ENCODE measurements around the gene LRRC75B.
"Not testable (repeated sequence)": the region's sequence is repeated elsewhere in the genome, so short reads cannot be mapped to it uniquely, and the experiment has no call there.

The LRRC75B gene, protein sequence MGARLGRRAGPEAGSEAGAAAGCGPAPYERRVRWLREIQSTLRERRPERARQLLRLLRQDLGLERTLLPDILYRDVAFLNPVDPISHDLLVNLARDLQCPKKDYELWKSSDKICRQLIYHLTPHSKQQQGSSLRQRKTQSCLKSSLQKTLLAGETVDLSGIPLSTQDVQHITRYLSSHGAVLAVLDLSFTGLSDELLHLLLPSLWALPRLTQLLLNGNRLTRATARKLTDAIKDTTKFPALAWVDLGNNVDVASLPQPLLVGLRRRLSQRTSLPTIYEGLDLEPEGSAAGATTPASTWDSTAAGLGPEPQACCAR

DNA sequence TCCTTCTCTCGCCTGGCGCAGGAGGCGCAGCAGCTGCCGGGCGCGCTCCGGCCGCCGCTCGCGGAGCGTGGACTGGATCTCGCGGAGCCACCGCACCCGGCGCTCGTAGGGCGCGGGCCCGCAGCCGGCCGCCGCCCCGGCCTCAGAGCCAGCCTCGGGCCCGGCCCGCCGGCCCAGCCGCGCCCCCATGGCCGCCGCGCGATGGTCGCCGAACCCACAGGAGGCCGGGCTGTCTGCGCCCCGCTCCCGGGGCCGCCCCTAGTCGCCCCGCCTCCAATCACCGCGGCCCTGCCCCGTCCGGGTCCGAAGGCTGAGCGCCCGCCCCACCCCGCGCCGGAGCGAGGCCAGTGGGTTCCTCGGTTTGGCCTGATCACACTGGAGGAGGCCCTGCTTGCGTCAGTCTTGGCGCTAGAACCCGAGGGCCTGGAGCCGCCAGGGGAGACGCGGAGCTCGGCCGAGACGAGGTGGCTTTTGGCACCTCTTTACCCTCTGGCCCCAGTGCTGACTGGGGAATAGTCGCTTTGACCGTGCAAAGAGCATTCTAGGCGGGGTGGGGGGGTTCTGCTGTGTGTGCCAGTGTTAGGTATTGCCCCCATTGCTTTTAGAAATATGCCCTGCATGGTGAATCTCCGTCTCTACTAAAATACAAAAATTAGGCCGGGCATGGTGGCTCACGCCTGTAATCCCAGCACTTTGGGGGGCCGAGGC lies at the start of gene LRRC75B:
Gene LRRC75B (minus strand): TSS at position 223 of the 708 bp plus-strand sequence. CDS start 34 bp downstream, at position 189.
- Histone ChIP-seq H3K9ac (ENCODE audit: low read length) (peak within 1 kb of the TSS; percentile 77), H3K9me3 (ENCODE audit: control insufficient read depth, low read length) (no peaks in the 10 kb centered on the region), H3K36me3 (ENCODE audit: control insufficient read depth, insufficient read depth, low read length) (no peaks in the 10 kb centered on the region), H3K4me1 (ENCODE audit: control insufficient read depth, insufficient read depth, low read length) (peaks cover 46% of the 10 kb centered on the region), H3K4me3 (ENCODE audit: low read length) (peak within 1 kb of the TSS; percentile 56), H3K27me3 (ENCODE audit: control insufficient read depth, insufficient read depth, low read length) (no peaks in the 10 kb centered on the region)

DNA sequence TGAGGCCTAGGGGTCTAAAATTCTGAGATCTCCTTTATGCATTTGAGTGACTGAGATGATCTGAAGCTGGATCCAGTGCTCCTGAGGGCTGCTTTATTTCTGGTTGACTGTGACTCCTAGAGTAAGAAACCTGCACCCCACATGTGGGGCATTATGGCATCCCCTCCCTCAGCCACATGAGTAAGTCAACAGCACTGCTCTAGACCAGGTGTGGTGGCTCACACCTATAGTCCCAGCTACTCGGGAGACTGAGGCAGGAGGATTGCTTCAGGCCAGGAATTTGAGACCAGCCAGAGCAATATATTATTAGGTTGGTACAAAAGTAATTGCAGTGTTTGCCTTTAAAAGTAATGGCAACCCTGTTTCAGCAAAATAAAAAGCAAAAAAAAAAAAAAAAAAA lies 49.4 kb upstream of the LRRC75B start:
- H3K9me3 ChIP-seq (ENCODE audit: control insufficient read depth, low read length); H3K27me3 ChIP-seq (ENCODE audit: control insufficient read depth, insufficient read depth, low read length); H3K4me3 ChIP-seq (ENCODE audit: low read length); H3K4me1 ChIP-seq (ENCODE audit: control insufficient read depth, insufficient read depth, low read length); H3K36me3 ChIP-seq (ENCODE audit: control insufficient read depth, insufficient read depth, low read length); H3K9ac ChIP-seq (ENCODE audit: low read length): not testable (repeated sequence)

DNA sequence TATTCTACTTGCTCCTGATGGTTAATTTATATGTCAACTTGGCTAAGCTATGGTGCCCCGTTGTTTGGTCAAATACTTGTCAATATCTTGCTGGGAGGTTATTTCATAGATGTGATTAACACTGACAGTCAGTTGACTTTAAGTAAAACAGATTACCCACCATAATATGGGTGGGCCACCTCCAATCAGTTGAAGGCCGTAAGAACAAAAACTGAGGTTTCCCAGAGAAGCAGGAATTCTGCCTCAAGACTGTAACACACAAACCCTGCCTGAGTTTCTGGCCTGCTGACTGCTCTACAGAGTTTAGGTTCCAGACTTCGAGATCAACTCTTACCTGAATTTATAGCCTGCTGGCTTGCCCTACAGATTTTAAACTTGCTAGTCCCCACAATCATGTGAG lies 43.6 kb upstream of the LRRC75B start:
- H3K36me3 ChIP-seq (ENCODE audit: control insufficient read depth, insufficient read depth, low read length); H3K4me1 ChIP-seq (ENCODE audit: control insufficient read depth, insufficient read depth, low read length); H3K9ac ChIP-seq (ENCODE audit: low read length); H3K27me3 ChIP-seq (ENCODE audit: control insufficient read depth, insufficient read depth, low read length); H3K4me3 ChIP-seq (ENCODE audit: low read length); H3K9me3 ChIP-seq (ENCODE audit: control insufficient read depth, low read length): not testable (repeated sequence)

DNA sequence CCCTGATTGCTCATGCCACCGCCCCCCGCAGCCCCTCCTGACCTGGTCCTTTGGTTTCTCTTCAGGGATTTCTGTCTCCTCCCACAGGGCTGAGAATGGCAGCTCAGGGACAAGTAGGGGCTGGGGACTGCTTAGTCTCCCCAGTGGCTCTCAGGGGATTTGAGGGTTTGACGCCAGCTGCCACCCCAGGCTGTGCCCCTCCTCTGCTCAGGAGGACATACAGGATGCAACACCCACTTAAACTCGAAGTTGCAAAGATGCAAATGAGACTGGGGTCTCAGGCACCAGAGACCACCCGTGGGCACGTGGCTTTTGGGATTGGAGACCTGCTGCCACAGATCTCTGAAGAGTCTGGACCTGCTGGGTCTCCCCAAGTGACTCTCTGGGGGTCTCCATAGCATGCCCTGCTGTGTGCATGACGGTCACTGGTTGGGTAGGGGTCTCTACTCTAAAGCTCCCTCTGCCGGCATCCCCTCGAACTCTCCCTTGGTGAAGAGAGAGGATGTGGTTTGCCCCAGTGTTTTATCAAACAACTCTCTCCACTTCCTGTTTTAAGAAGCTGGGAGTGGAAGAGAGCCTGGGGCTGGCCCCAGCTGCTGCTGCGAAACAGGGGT lies 42.0 kb upstream of the LRRC75B start:
- not testable (repeated sequence) for H3K9ac ChIP-seq (ENCODE audit: low read length); H3K27me3 ChIP-seq (ENCODE audit: control insufficient read depth, insufficient read depth, low read length); H3K4me3 ChIP-seq (ENCODE audit: low read length); H3K4me1 ChIP-seq (ENCODE audit: control insufficient read depth, insufficient read depth, low read length); H3K9me3 ChIP-seq (ENCODE audit: control insufficient read depth, low read length); H3K36me3 ChIP-seq (ENCODE audit: control insufficient read depth, insufficient read depth, low read length)

DNA sequence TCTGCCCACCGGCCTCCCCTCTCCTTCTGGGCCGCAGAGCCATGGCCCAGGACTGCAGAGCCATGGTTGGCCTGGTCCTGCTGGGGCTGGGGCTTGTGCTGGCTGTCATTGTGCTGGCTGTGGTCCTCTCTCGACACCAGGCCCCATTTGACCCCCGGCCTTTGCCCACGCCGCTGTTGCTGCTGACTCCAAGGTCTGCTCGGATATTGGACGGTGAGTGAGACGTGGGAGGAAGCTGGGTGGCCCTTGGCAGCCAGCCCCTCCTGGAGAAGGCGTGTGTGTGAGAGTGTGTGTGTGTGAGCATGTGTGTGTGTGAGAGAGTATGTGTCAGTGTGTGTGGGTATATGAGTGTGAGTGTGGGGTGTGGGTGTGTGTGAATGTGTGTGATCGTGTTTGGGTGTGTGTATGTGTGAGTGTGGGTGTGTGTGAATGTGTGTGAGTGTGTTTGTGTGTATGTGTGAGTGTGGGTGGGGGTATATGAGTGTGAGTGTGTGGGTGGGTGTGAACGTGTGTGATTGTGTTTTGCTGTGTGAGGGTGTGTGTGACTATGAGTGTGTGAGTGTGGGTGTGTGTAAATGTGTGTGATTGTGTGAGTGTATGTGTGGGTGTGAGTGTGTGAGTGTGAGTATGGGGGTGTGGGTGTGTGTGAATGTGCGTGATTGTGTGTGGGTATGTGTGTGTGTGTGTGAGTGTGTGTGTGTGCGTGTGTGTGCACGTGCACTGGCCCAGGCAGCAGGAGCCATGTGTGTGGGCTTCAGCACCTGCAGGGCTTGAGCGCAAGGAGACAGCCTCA lies 40.6 kb upstream of the LRRC75B start:
- H3K9ac ChIP-seq (ENCODE audit: low read length); H3K27me3 ChIP-seq (ENCODE audit: control insufficient read depth, insufficient read depth, low read length); H3K4me3 ChIP-seq (ENCODE audit: low read length); H3K9me3 ChIP-seq (ENCODE audit: control insufficient read depth, low read length); H3K4me1 ChIP-seq (ENCODE audit: control insufficient read depth, insufficient read depth, low read length); H3K36me3 ChIP-seq (ENCODE audit: control insufficient read depth, insufficient read depth, low read length): not testable (repeated sequence)

DNA sequence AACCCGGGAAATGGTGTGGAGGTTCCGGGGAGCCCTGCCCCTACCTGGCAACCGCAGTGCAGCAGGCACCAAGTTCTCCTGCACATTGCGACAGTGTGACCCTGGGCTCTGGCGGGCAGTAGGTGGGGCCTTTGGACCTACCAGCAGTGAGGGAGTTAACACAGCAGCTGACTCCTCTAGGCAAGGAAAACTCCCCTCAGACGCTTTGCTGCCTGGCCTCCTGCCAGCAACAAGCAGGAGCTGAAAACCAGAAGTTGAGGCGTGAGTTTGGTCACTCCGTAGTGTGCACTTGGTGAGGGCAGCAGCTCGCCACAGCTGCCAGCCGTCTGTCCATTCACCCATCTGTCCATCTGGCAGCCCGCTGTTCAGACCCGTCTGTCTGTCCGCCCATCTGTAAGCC lies 39.8 kb upstream of the LRRC75B start:
- H3K27me3 ChIP-seq (ENCODE audit: control insufficient read depth, insufficient read depth, low read length); H3K36me3 ChIP-seq (ENCODE audit: control insufficient read depth, insufficient read depth, low read length); H3K9me3 ChIP-seq (ENCODE audit: control insufficient read depth, low read length); H3K9ac ChIP-seq (ENCODE audit: low read length); H3K4me3 ChIP-seq (ENCODE audit: low read length); H3K4me1 ChIP-seq (ENCODE audit: control insufficient read depth, insufficient read depth, low read length): not testable (repeated sequence)

DNA sequence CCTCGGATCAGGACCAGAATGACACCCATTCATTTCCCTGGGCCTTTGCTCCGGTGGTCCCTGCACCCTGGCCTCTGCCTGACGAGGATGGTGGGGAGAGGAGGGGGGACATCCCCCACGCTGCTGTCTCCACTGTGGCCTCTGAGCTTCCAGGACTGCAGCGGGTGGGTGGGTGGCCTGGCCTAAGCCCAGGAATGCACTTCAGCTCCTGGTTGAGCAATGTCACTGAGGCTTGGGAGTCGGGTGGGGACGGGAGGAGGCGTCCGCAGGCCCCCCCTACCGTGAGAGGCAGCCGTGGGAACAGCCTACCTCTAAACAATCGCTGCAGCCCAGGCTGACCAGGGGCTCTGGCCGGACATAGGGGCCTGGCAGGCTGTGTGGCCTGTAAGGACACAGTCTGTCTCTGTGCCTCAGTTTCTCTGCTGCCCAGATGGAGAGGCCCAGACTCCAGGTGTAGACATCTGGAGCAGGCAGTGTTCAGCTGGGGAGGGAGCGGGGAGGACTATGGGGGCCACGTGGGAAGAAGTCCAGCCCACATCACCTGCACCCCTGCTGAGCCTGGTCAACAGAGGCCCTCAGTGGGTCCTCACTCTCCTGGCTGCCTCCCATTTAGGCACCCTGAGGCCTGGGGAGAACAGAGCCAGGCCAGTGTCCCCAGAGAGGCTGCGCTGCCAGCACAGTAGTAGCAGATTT lies 38.7 kb upstream of the LRRC75B start:
- H3K4me3 ChIP-seq (ENCODE audit: low read length); H3K4me1 ChIP-seq (ENCODE audit: control insufficient read depth, insufficient read depth, low read length); H3K9me3 ChIP-seq (ENCODE audit: control insufficient read depth, low read length); H3K36me3 ChIP-seq (ENCODE audit: control insufficient read depth, insufficient read depth, low read length); H3K27me3 ChIP-seq (ENCODE audit: control insufficient read depth, insufficient read depth, low read length); H3K9ac ChIP-seq (ENCODE audit: low read length): not testable (repeated sequence)

DNA sequence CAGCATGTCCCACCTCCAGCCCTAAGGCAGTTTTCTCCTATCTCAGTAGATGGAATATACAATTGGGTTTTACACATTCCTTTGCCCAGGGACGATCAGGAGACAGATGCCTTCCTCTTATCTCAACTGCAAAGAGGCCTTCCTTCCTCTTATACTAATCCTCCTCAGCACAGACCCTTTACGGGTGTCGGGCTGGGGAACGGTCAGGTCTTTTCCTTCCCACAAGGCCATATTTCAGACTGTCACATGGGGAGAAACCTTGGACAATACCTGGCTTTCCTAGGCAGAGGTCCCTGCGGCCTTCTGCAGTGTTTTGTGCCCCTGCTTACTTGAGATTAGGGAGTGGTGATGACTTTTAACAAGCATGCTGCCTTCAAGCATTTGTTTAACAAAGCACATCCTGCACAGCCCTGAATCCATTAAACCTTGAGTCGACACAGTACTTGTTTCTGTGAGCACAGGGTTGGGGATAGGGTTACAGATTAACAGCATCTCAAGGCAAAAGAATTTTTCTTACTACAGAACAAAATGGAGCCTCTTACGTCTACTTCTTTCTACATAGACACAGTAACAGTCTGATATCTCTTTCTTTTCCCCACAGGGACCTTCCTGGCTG lies 38.0 kb upstream of the LRRC75B start:
- H3K4me3 ChIP-seq (ENCODE audit: low read length); H3K36me3 ChIP-seq (ENCODE audit: control insufficient read depth, insufficient read depth, low read length); H3K9ac ChIP-seq (ENCODE audit: low read length); H3K27me3 ChIP-seq (ENCODE audit: control insufficient read depth, insufficient read depth, low read length); H3K9me3 ChIP-seq (ENCODE audit: control insufficient read depth, low read length); H3K4me1 ChIP-seq (ENCODE audit: control insufficient read depth, insufficient read depth, low read length): not testable (repeated sequence)

- H3K36me3 ChIP-seq (ENCODE audit: control insufficient read depth, insufficient read depth, low read length); H3K4me3 ChIP-seq (ENCODE audit: low read length); H3K9me3 ChIP-seq (ENCODE audit: control insufficient read depth, low read length); H3K4me1 ChIP-seq (ENCODE audit: control insufficient read depth, insufficient read depth, low read length); H3K9ac ChIP-seq (ENCODE audit: low read length); H3K27me3 ChIP-seq (ENCODE audit: control insufficient read depth, insufficient read depth, low read length): not testable (repeated sequence)
Observed at GRCh38 chr22:24629069-24629468, 36.2 kb upstream of the LRRC75B start.

DNA sequence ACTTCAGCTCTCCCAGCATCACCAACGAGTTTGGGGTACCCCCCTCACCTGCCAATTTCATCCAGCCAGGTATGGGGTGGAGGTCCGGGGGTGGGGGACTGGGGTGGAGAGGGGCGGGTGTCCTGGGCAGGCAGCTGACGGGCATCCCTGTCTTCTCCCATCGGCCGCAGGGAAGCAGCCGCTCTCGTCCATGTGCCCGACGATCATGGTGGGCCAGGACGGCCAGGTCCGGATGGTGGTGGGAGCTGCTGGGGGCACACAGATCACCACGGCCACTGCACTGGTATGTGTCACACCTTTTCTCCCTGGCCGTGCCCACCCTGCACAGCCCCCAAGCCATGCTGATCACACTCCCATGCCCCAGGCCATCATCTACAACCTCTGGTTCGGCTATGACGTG lies 35.0 kb upstream of the LRRC75B start:
- not testable (repeated sequence) for H3K4me1 ChIP-seq (ENCODE audit: control insufficient read depth, insufficient read depth, low read length); H3K36me3 ChIP-seq (ENCODE audit: control insufficient read depth, insufficient read depth, low read length); H3K9me3 ChIP-seq (ENCODE audit: control insufficient read depth, low read length); H3K4me3 ChIP-seq (ENCODE audit: low read length); H3K27me3 ChIP-seq (ENCODE audit: control insufficient read depth, insufficient read depth, low read length); H3K9ac ChIP-seq (ENCODE audit: low read length)

DNA sequence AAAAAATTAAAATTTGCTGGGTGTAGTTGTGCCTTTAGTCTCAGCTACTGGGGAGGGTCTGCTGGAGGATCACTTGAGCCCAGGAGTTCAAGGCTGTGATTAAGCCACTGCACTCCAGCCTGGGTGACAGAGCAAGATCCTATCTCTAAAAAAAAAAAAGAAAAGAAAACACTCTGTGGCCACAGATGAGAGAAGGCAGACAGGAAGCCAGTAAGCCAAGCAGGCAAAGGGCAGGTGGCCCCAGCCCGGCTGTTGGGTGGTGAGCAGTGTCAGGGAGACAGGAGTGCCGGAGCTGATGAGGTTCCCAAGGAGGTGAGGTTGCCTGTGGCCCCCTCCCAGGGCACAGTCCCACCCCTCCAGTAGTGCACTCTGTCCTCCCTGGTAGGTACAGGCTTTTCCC lies 29.7 kb upstream of the LRRC75B start:
- not testable (repeated sequence) for H3K27me3 ChIP-seq (ENCODE audit: control insufficient read depth, insufficient read depth, low read length); H3K4me1 ChIP-seq (ENCODE audit: control insufficient read depth, insufficient read depth, low read length); H3K36me3 ChIP-seq (ENCODE audit: control insufficient read depth, insufficient read depth, low read length); H3K4me3 ChIP-seq (ENCODE audit: low read length); H3K9ac ChIP-seq (ENCODE audit: low read length); H3K9me3 ChIP-seq (ENCODE audit: control insufficient read depth, low read length)
